Left ventricle myocardium inferior (tissue), 1 donor: ENCODE results near the gene THRAP3. TPM values are rescaled to one million over a fixed set of nuclear protein-coding genes. Genes with fewer than 3 reads are reported as not detected.
A peak's percentile ranks its signal among the peaks of the same experiment; 100 is the strongest.

Source experiments
- DNase-seq: peaks from one replicate; pipeline ENCODE4 v3.0.0-alpha.2; 2020
- H3K27ac ChIP-seq: fragments of 200-600 bp; replicated peaks from 2 replicates; pipeline ENCODE4 v1.8.0; 2021
- H3K27me3 ChIP-seq: fragments of 200-600 bp; 2 replicates; pipeline ENCODE4 v1.8.0; 2021; ENCODE audit warnings: low read depth
- H3K36me3 ChIP-seq: fragments of 200-600 bp; 2 replicates; pipeline ENCODE4 v1.8.0; 2021
- H3K4me1 ChIP-seq: fragments of 200-600 bp; 2 replicates; pipeline ENCODE4 v1.8.0; 2021
- H3K4me3 ChIP-seq: fragments of 200-600 bp; 2 replicates; pipeline ENCODE4 v1.8.0; 2021; ENCODE audit warnings: mild to moderate bottlenecking, moderate library complexity
- H3K9me3 ChIP-seq: fragments of 200-600 bp; replicated peaks from 2 replicates; pipeline ENCODE4 v1.8.0; 2021
- CTCF ChIP-seq: fragments of 200-600 bp; IDR thresholded peaks from 2 replicates; pipeline ENCODE4 v1.8.0; 2021; ENCODE audit warnings: antibody characterized with exemption, mild to moderate bottlenecking, borderline replicate concordance
- intact Hi-C: fragments of 100-400 bp; cut with micrococcal nuclease; formaldehyde crosslinking; loops from one replicate; pipeline ENCODE4 v1.11.0; 2022
- total RNA-seq: library from RNA; stranded (reverse); fragmentation: NEBNext Ultra II Directional; extraction: Animal tissue kit (Norgen Biotek cat#: 25700); gene quantifications from one replicate; pipeline ENCODE4 v1.2.1, GENCODE V29; 2021
- donor health status: DM: no; HTN: yes; CAD: no; lungs with severe emphysema.

THRAP3 gene
- total RNA-seq, 1 donor from 2014 or later: 59.0 TPM

DNA sequence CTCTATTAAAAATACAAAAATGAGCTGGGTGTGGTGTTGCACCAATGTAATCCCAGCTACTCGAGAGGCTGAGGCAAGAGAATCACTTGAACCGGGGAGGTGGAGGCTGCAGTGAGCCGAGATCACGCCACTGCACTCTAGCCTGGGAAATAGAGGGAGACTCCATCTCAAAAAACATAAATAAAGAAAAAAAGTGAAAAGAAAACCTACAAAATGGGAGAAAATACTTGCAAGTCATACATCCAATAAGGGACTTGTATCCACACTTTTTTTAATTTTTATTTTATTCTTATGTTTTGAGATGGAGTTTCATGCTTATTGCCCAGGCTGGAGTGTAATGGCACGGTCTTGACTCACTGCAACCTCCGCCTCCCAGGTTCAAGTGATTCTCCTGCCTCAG lies 52.4 kb downstream of the THRAP3 start:
- Histone ChIP-seq H3K27ac (peak overlapping the region; percentile 73), H3K27me3 (no peaks in the 10 kb centered on the region), H3K4me3 (no peak overlapping the region), H3K4me1 (peaks cover 85% of the 10 kb centered on the region), H3K9me3 (no peaks in the 10 kb centered on the region), H3K36me3 (no peaks in the 10 kb centered on the region)
- intact Hi-C loops: no loop called here
- no peak for DNase-seq
- TF ChIP-seq CTCF: no peak

DNA sequence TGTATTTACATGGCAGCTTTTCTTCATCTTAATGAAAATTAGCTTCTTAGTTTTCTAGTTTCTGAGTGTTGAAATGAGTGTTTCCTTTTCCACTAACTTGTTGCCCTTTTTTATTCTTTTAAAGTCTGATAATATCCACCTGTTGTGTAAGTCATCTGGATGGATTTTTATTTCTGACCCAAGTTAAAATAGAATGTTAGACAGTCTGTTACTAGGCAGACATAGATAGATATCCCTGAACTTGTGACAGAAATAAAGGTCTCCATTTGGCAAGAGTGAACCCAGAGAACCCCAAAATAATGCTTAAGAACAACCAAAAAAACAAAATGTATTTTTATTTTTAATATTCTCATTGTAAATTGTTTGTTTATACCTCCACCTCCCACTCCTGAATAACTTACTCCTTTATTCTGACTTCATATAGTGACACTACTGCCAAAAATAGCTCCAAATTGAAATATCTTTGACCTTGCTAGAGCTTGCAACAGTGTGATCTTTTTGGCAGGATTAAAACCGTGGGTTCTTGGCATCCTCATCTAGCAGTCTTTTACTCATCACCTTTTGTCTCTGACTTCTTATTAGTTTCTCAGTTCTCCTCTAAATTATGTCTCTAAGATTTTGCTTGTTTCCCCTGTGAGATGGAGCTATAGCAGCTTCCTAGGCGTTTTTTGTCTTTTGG lies 55.0 kb downstream of the THRAP3 start:
- intact Hi-C loops: no loop called here
- H3K4me1 ChIP-seq: peaks cover 84% of the 10 kb centered on the region
- DNase-seq: no peak
- no peaks in the 10 kb centered on the region for H3K27me3 ChIP-seq
- TF ChIP-seq CTCF: no peak
- H3K4me3 ChIP-seq: no peak overlapping the region
- H3K27ac ChIP-seq: peak overlapping the region; percentile 73
- no peaks in the 10 kb centered on the region for H3K9me3 ChIP-seq
- H3K36me3 ChIP-seq: peaks cover 16% of the 10 kb centered on the region

- no peak for DNase-seq
- H3K36me3 ChIP-seq: peaks cover 20% of the 10 kb centered on the region
- no peak for TF ChIP-seq CTCF
- H3K27ac ChIP-seq: peak overlapping the region; percentile 73
- peaks cover 89% of the 10 kb centered on the region for H3K4me1 ChIP-seq
- no peak overlapping the region for H3K4me3 ChIP-seq
- H3K27me3 ChIP-seq: no peaks in the 10 kb centered on the region
- no peaks in the 10 kb centered on the region for H3K9me3 ChIP-seq
- intact Hi-C loops: loop anchor here (10.0 kb wide), 3 partner anchors 55 to 185 kb away; partner anchors contain the start of genes THRAP3 and TRAPPC3
These were observed 55.6 kb downstream of the THRAP3 start for GRCh38 chr1:36279789-36280296.

GRCh38 chr1:36284061-36284460 lies 59.8 kb downstream of the THRAP3 start:
- TF ChIP-seq CTCF: no peak
- intact Hi-C loops: loop anchor here (10.0 kb wide), 3 partner anchors 59 to 189 kb away; partner anchors contain the start of genes THRAP3 and TRAPPC3
- peak overlapping the region; percentile 73 for H3K27ac ChIP-seq
- H3K9me3 ChIP-seq: no peaks in the 10 kb centered on the region
- DNase-seq: no peak
- H3K36me3 ChIP-seq: peaks cover 55% of the 10 kb centered on the region
- peak overlapping the region; percentile 4 for H3K4me3 ChIP-seq
- H3K27me3 ChIP-seq: no peaks in the 10 kb centered on the region
- peaks cover 94% of the 10 kb centered on the region for H3K4me1 ChIP-seq

DNA sequence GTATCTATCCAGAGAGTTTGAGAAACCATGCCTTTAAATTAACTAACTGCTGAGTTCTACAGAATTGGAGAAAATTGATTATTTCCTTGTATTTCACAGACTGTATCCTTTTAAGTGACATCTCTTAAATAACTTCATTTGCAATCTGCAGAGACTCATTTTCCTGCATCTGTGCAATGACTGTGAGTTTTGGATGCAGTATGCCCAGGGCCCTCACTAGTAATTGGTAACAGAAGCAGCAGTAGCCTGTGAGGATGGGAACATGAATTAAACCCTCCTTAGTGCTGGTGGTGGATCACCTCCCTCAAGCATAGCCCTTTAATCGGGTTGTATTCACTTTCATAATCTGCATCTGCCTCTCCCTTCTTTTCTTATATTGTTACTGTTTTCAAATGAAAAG lies 60.3 kb downstream of the THRAP3 start:
- H3K27ac ChIP-seq: peak overlapping the region; percentile 73
- peaks cover 59% of the 10 kb centered on the region for H3K36me3 ChIP-seq
- TF ChIP-seq CTCF: no peak
- H3K27me3 ChIP-seq: no peaks in the 10 kb centered on the region
- intact Hi-C loops: loop anchor here (10.0 kb wide), 3 partner anchors 60 to 190 kb away; partner anchors contain the start of genes THRAP3 and TRAPPC3
- H3K4me1 ChIP-seq: peaks cover 94% of the 10 kb centered on the region
- peak overlapping the region; percentile 4 for H3K4me3 ChIP-seq
- H3K9me3 ChIP-seq: no peaks in the 10 kb centered on the region
- no peak for DNase-seq
